RKO (cell line): Measurements from ENCODE around the gene SP2.

Experiments
- DNase-seq: peaks from one replicate; pipeline ENCODE4 v3.0.0-alpha.2; 2016; ENCODE audit warnings: low spot score

Gene SP2

DNA sequence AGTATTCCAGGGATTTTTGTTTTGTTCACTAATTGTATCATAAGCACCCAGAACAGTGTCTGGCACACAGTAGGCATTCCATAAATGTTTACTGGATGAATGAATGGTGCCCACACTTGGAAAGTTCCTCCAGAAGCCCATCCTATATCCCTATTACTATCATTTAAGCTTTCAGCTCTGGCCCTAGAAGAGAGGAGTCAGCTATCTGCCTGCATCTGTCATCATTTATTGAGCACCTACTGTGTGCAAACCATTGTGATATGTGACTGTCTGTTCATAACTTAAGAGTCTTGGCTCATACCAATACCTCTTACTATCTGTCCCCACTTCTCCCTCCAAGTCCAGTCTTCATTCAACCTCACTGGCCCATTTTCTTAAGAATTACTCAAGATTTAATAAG is 25.0 kb upstream of the SP2 start:
- DNase-seq: no peak

- no peak for DNase-seq
Observed at GRCh38 chr17:47872019-47872650, 23.9 kb upstream of the SP2 start.

GRCh38 chr17:47872651-47873161 is 23.3 kb upstream of the SP2 start:
- DNase-seq: no peak

- no peak for DNase-seq
Observed at GRCh38 chr17:47873200-47874090, 22.6 kb upstream of the SP2 start.

DNA sequence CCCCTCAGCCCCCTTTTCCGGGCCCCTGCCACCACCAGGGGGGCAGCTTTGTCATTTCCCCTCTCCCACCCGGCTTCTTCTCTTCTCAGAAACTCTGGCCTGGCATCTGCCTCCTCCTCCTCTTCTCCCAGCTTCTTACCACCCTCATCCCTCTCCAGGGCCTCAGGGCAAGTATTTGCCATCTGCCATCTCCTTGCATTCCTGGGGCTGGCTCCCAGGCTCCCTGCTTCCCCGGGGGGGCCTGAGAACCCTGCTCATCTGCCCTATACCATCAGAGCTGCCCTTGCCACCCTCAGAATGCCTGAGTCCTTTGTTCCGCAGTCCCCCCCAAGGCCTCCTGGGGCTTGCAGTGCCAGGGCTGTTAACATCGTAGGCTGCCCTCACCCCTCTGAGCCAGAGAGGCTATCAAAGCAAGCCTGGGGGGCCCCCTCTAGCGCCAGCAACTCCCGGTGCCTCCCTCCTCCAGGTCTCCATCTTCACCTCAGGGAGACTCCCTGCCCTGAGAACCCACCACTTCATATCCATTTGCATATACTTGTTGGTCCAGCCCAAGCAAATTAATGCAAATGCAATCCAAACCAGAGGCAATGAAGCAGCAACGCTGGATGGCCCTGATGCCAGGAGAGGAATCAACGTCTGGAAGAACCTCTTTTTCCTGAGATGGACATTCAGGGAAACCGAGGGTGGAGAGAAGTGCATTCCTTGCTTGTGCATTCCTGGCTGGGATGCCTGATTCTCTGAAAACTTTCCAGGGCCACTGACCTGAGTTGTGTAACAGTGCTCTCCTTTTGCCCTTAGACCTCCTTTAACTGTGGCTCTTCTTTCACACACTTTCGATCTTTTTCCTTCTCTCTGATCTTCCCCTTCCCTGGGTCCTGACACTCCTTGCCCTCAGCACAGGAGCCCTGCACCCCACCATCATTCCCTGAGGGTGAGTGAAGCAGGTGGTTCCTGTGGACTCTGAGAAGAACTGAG is 20.7 kb upstream of the SP2 start:
- DNase-seq: no peak

GRCh38 chr17:47877368-47878034 is 18.5 kb upstream of the SP2 start:
- DNase-seq: no peak

GRCh38 chr17:47878203-47879027 is 17.6 kb upstream of the SP2 start:
- no peak for DNase-seq

- DNase-seq: no peak
Observed at GRCh38 chr17:47879028-47879585, 16.9 kb upstream of the SP2 start.

DNA sequence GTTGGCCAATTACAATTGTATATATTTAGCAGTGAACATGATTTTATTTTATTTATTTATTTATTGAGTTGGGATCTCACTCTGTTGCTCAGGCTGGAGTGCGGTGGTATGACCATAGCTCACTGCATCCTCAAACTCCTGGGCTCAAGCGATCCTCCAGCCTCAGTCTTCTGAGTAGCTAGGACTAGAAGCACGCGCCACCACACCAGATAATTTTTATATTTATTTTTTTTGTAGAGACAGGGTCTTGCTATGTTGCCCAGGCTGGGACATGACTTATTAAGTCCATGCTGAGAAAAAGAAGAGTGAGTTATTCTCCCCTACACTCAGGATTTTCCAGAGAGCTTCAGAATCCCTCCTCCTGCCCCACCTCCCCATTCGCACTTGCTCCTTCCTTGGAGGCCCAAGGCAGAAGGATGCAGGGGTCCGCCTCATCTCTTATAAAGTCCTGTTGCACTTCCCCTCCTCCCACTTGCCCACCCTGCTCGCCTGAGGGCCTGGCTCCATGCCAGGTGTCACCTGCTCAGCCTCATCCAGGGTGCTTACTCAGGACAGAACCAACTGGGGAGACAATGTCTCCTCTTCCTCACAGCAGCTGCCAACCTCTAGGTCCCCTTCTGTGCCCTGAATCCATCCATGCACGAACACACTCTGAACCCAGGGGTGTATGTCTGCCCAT is 16.1 kb upstream of the SP2 start:
- DNase-seq: no peak

DNA sequence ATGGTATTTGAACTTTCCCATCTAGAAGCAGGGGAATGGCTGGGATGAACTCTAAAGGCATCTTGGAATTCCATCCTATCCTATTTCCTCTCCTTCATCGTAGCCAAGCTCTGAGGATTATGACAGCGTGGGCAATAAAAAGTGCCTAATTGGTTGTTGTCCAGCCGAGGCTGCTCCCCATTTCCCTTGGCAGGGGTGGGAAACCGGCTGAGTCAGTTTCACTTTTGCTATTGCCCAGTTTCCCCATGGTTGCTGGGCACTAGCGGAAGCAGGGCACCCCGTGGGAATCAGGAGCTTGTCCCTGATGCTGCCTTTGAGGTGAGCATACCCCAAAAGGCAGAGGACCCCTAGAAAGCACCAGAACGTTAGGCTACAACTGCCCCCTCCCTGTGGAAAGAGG is 13.8 kb upstream of the SP2 start:
- no peak for DNase-seq

- no peak for DNase-seq
Observed at GRCh38 chr17:47882695-47883588, 13.1 kb upstream of the SP2 start.

DNA sequence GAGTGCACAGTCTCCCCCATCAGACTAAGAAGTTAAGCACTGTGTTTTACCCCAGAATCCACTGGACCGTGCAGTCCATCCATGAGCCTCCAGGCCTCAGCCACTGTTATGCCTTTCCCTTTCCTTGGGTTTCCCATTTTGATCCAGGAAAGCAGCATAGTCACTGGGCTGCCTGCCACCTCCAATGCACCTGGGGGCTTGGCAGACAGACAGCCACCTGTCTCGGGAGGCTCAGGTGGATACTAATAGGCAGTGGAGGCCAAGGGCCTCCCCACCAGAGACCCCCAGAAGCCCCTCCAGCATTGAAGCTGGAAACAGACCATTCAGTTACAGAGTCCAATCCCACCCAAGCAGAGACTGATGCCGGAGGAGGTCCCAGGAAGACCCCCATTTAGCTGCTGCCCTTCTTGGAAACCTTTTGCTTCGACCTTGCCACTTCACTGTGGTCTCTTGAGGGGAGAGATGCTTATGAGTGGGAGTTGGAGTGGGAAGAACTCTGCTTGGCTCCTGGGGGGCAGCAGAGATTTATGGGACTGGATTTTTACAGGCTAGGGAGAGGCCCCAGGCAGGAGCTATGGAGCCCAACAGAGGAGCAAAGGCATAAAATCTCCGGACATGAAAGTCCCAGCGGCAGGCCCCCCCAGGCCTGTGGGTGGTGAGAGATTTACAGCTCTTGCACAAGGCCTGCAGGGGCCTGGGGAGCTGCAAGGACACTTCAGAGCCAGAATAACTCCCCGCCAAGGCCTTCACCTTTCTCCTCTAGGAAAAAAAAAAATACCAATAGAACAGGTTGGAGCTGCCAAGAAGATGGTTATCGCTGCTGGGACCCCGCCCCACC is 12.2 kb upstream of the SP2 start:
- DNase-seq: no peak

GRCh38 chr17:47884427-47884740 is 11.7 kb upstream of the SP2 start:
- no peak for DNase-seq

GRCh38 chr17:47884905-47885730 is 10.9 kb upstream of the SP2 start:
- DNase-seq: no peak

DNA sequence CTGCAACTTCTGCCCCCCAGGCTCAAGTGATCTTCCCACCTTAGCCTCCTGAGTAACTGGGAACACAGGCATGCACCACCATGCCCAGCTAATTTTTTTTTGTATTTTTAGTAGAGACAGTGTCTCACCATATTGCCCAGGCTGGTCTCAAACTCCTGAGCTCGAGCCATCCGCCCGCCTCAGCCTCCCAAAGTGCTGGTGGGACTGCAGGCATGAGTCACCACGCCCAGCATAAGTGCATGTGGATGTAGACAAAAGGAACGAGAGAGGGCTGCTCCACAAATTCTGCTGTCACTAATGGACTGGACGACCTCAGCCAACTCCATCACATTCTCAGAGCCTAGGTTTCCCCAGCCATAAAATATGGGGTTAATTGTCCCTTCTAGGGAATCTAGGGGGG is 7.7 kb upstream of the SP2 start:
- DNase-seq: no peak

GRCh38 chr17:47889734-47890529 is 6.1 kb upstream of the SP2 start:
- peak; percentile 81 for DNase-seq
